ENCODE measurements around the gene MRTFA.

GRCh38 chr22:40434745-40435144 lies 201.8 kb downstream of the MRTFA start:
- TF ChIP-seq CTCF (IDR thresholded peaks at IDR 0.05), result no peak
- no peak for TF ChIP-seq POLR2A (IDR thresholded peaks at IDR 0.05)
